Measurements from ENCODE around the gene C3AR1. TPM values are rescaled to one million over a fixed set of nuclear protein-coding genes. Genes with fewer than 3 reads are reported as not detected.
A peak's percentile ranks its signal among the peaks of the same experiment; 100 is the strongest.

C3AR1 gene
- polyA plus RNA-seq, 1 donor (not counting 4 experiments of a cell fraction or from before 2014, with no cell fraction given) = 0.60 TPM

- Histone ChIP-seq H3K9ac (ENCODE audit: control insufficient read depth, extremely low read depth, insufficient read depth, low read length) (no peak overlapping the region), H3K36me3 (ENCODE audit: control insufficient read depth in 2 of 2, extremely low read depth in 1 of 2, insufficient read depth in 2 of 2, low read length in 2 of 2) (peaks cover 3 to 8% of the 10 kb centered on the region in 2 experiments), H3K4me3 (ENCODE audit: control insufficient read depth in 2 of 3, extremely low read depth in 1 of 3, insufficient read depth in 2 of 3, low read depth in 1 of 3, low read length in 3 of 3) (no peak overlapping the region), H3K27me3 (ENCODE audit: control insufficient read depth, extremely low read depth, insufficient read depth, low read length) (no peaks in the 10 kb centered on the region), H3K27ac (ENCODE audit: control insufficient read depth, insufficient read depth, low read length) (no peak overlapping the region), H3K9me3 (ENCODE audit: control insufficient read depth, low read depth, low read length) (no peaks in the 10 kb centered on the region), H4K20me1 (ENCODE audit: control insufficient read depth, extremely low read depth, insufficient read depth, low read length) (peaks cover 2% of the 10 kb centered on the region), H2AFZ (ENCODE audit: control insufficient read depth, low read length) (no peak overlapping the region), H3K9me1 (ENCODE audit: control insufficient read depth, extremely low read depth, insufficient read depth, low read length) (peaks cover 10% of the 10 kb centered on the region), H3K79me2 (ENCODE audit: control insufficient read depth, insufficient read depth, low read length) (peaks cover 41% of the 10 kb centered on the region), H3K4me1 (ENCODE audit: control insufficient read depth, extremely low read depth, insufficient read depth, low read length) (peaks cover 54% of the 10 kb centered on the region), H3K4me2 (ENCODE audit: control insufficient read depth, extremely low read depth, insufficient read depth, low read depth, low read length) (no peak overlapping the region)
- dilution Hi-C loops (cut with MboI; ENCODE audit: extremely low pct_ligation_motif_present, low sequenced_read_pairs) = no loop called here
- TF ChIP-seq EZH2 (IDR thresholded peaks at IDR 0.05; ENCODE audit: low read length) = no peak
- TF ChIP-seq CTCF (optimal IDR thresholded peaks at IDR 0.05 in 1 of 3, IDR thresholded peaks at IDR 0.05 in 1 of 3, conservative IDR thresholded peaks at IDR 0.05 in 1 of 3; ENCODE audit: extremely low read depth in 1 of 3, insufficient read depth in 2 of 3, low read length in 3 of 3) = no peak
- DNase-seq (ENCODE audit: low read depth, low spot score) (no peak), FAIRE-seq (no peak)
Observed at GRCh38 chr12:8036346-8036745, 29.8 kb downstream of the C3AR1 start.

DNA sequence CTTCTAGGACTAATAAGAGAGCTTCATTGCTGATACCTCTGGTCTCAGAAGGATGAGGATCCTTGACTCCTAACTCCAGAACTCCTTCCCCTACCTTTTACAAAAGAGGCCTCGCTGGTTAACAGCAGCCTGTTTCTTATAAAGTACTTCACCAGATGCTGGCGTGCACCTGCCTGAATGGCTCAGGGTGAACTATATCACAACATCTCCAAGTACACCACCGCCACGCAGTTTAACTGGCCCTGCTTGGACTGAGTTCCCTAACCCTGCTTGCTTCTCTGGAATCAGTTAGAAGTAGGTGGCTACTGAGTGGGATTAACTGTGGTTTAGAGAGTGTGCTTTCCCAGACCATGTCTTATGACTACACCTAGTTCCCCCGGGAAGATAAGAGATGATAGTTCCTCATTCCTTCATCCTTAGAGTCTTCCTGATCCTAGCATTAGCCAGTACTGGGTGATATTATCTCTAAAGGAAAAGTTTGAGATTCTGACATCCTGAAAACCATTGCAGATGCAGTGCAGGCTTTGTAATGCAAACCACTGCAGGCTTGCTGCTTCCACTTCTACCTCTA lies 30.6 kb downstream of the C3AR1 start:
- FAIRE-seq (no peak), DNase-seq (ENCODE audit: low read depth, low spot score) (no peak)
- peak overlapping the region; percentile 34 for H3K4me2 ChIP-seq (ENCODE audit: control insufficient read depth, extremely low read depth, insufficient read depth, low read depth, low read length)
- no peak overlapping the region for H2AFZ ChIP-seq (ENCODE audit: control insufficient read depth, low read length)
- no peak for TF ChIP-seq CTCF (optimal IDR thresholded peaks at IDR 0.05 in 1 of 3, IDR thresholded peaks at IDR 0.05 in 1 of 3, conservative IDR thresholded peaks at IDR 0.05 in 1 of 3; ENCODE audit: extremely low read depth in 1 of 3, insufficient read depth in 2 of 3, low read length in 3 of 3)
- TF ChIP-seq EZH2 (IDR thresholded peaks at IDR 0.05; ENCODE audit: low read length) = no peak
- H3K79me2 ChIP-seq (ENCODE audit: control insufficient read depth, insufficient read depth, low read length) = peaks cover 41% of the 10 kb centered on the region
- H4K20me1 ChIP-seq (ENCODE audit: control insufficient read depth, extremely low read depth, insufficient read depth, low read length) = peaks cover 2% of the 10 kb centered on the region
- H3K27me3 ChIP-seq (ENCODE audit: control insufficient read depth, extremely low read depth, insufficient read depth, low read length) = no peaks in the 10 kb centered on the region
- H3K4me3 ChIP-seq (ENCODE audit: control insufficient read depth in 2 of 3, extremely low read depth in 1 of 3, insufficient read depth in 2 of 3, low read depth in 1 of 3, low read length in 3 of 3) = no peak overlapping the region
- H3K9me3 ChIP-seq (ENCODE audit: control insufficient read depth, low read depth, low read length) = no peaks in the 10 kb centered on the region
- H3K9ac ChIP-seq (ENCODE audit: control insufficient read depth, extremely low read depth, insufficient read depth, low read length) = no peak overlapping the region
- H3K4me1 ChIP-seq (ENCODE audit: control insufficient read depth, extremely low read depth, insufficient read depth, low read length) = peaks cover 54% of the 10 kb centered on the region
- peaks cover 10% of the 10 kb centered on the region for H3K9me1 ChIP-seq (ENCODE audit: control insufficient read depth, extremely low read depth, insufficient read depth, low read length)
- peaks cover 3 to 7% of the 10 kb centered on the region in 2 experiments for H3K36me3 ChIP-seq (ENCODE audit: control insufficient read depth in 2 of 2, extremely low read depth in 1 of 2, insufficient read depth in 2 of 2, low read length in 2 of 2)
- no peak overlapping the region for H3K27ac ChIP-seq (ENCODE audit: control insufficient read depth, insufficient read depth, low read length)
- dilution Hi-C loops (cut with MboI; ENCODE audit: extremely low pct_ligation_motif_present, low sequenced_read_pairs) = no loop called here

Measured in keratinocyte (primary cell).